A549 (cell line): ENCODE measurements around the gene SGCA. TPM values are rescaled to one million over a fixed set of nuclear protein-coding genes. Genes with fewer than 3 reads are reported as not detected.

Source experiments
- ATAC-seq, 2 experiments: fragments of 200-7000 bp in 1 of 2; fragments of >200 bp in 1 of 2; cut with Nextera tagmentation in 1 of 2; cut with Tn5 transposase in 1 of 2; 3 replicates each; pipeline versions ENCODE4 v1.8.0 to v1.9.1; 2018 to 2020; ENCODE audit warnings: mild to moderate bottlenecking in 1 of 2, moderate library complexity in 1 of 2
- CTCF ChIA-PET: fragments of 300-600 bp; sonication (Branson Sonifier 250); formaldehyde crosslinking; extraction: SDS; loops from one replicate; lab custom pipeline; 2021; ENCODE audit warnings: antibody characterized with exemption, inconsistent platforms; lab: Yijun Ruan, JAX
- POLR2A ChIA-PET: fragments of 350-600 bp; formaldehyde crosslinking; extraction: SDS; loops from one replicate; lab custom pipeline; 2021; ENCODE audit warnings: antibody characterized with exemption, inconsistent platforms; lab: Yijun Ruan, JAX
- DNase-seq, 2 experiments: peaks; one replicate each; pipeline versions ENCODE4 v3.0.0 to v3.0.0-alpha.2; 2011 to 2016; ENCODE audit warnings: low read depth in 1 of 2, low spot score in 1 of 2
- FAIRE-seq: peaks from 2 replicates; lab custom pipeline; 2011; peaks lifted over from hg19 to GRCh38; lab: Jason Lieb, UNC
- H3K27ac ChIP-seq, 2 experiments: fragments of >200 bp; sonication (Bioruptor Twin); formaldehyde crosslinking; 3 replicates each; pipeline ENCODE4 v1.5.1; 2016 to 2017
- H3K4me1 ChIP-seq: fragments of >200 bp; sonication (Bioruptor Twin); formaldehyde crosslinking; 3 replicates; pipeline ENCODE4 v1.6.1; 2016
- H3K4me2 ChIP-seq: fragments of >200 bp; sonication (Bioruptor Twin); formaldehyde crosslinking; 3 replicates; pipeline ENCODE4 v1.6.1; 2016
- H3K4me3 ChIP-seq: fragments of >200 bp; sonication (Bioruptor Twin); formaldehyde crosslinking; 3 replicates; pipeline ENCODE4 v1.5.1; 2016
- H3K9me3 ChIP-seq: fragments of >200 bp; sonication (Bioruptor Twin); formaldehyde crosslinking; 3 replicates; pipeline ENCODE4 v1.6.1; 2016
- CEBPB ChIP-seq, 2 experiments: fragments of >200 bp in 1 of 2; sonication (Bioruptor Twin) in 1 of 2; formaldehyde crosslinking in 1 of 2; IDR thresholded peaks; 2 replicates each; pipeline ENCODE4 v1.6.1; 2012 to 2016
- EHF ChIP-seq: fragments of 250-450 bp; sonication (Bioruptor Pico); IDR thresholded peaks from 2 replicates; pipeline ENCODE4 v1.5.0; 2020; ENCODE audit warnings: mild to moderate bottlenecking
- ELK1 ChIP-seq: fragments of 150-350 bp; IDR thresholded peaks from 2 replicates; pipeline ENCODE4 v1.6.1; 2014; ENCODE audit warnings: low read depth, mild to moderate bottlenecking, low read length
- FOSL2 ChIP-seq, 2 experiments: fragments of 450-650 bp in 1 of 2; fragments of >200 bp in 1 of 2; sonication (Bioruptor Twin) in 1 of 2; formaldehyde crosslinking; IDR thresholded peaks; 2 replicates each; pipeline versions ENCODE4 v1.5.0 to v1.6.1; 2016 to 2020; ENCODE audit warnings: mild to moderate bottlenecking in 1 of 2, moderate library complexity in 1 of 2
- FOXS1 ChIP-seq: fragments of 250-450 bp; sonication (Bioruptor Pico); IDR thresholded peaks from 2 replicates; pipeline ENCODE4 v1.5.0; 2020; ENCODE audit warnings: mild to moderate bottlenecking, moderate library complexity
- HDAC2 ChIP-seq: fragments of 200-600 bp; sonication (generic); IDR thresholded peaks from 2 replicates; pipeline ENCODE4 v1.6.1; 2016
- HMGXB4 ChIP-seq: fragments of 250-450 bp; sonication (Bioruptor Pico); IDR thresholded peaks from 2 replicates; pipeline ENCODE4 v1.5.0; 2021; ENCODE audit warnings: mild to moderate bottlenecking, moderate library complexity, borderline replicate concordance
- KDM5A ChIP-seq: fragments of 200-600 bp; sonication (generic); IDR thresholded peaks from 2 replicates; pipeline ENCODE4 v1.6.1; 2016; ENCODE audit warnings: antibody characterized with exemption, mild to moderate bottlenecking
- MAFK ChIP-seq: fragments of 450-650 bp; IDR thresholded peaks from 2 replicates; pipeline ENCODE4 v1.6.1; 2014; ENCODE audit not compliant: partially characterized antibody
- MAZ ChIP-seq: fragments of 150-350 bp; IDR thresholded peaks from 2 replicates; pipeline ENCODE4 v1.6.1; 2014; ENCODE audit warnings: antibody characterized with exemption, low read depth, low read length, borderline replicate concordance
- MYC ChIP-seq: IDR thresholded peaks from 2 replicates; pipeline ENCODE4 v1.6.1; 2012; ENCODE audit warnings: mild to moderate bottlenecking, inconsistent platforms, low read length, improper control_type of control experiment, borderline replicate concordance
- NFE2L2 ChIP-seq: fragments of 150-350 bp; conservative IDR thresholded peaks from 2 replicates; pipeline ENCODE4 v1.6.1; 2014; ENCODE audit warnings: low read length
- NPAS2 ChIP-seq: fragments of 250-450 bp; sonication (Bioruptor Pico); IDR thresholded peaks from 2 replicates; pipeline ENCODE4 v1.8.0; 2022; ENCODE audit warnings: mild to moderate bottlenecking, moderate library complexity, borderline replicate concordance
- REST ChIP-seq: fragments of 200-600 bp; sonication (generic); IDR thresholded peaks from 2 replicates; pipeline ENCODE4 v1.6.1; 2016; ENCODE audit warnings: antibody characterized with exemption, mild to moderate bottlenecking, moderate library complexity
- RFX5 ChIP-seq: fragments of 450-650 bp; IDR thresholded peaks from 2 replicates; pipeline ENCODE4 v1.7.1; 2014; ENCODE audit warnings: antibody characterized with exemption, mild to moderate bottlenecking, moderate library complexity
- SMC3 ChIP-seq: fragments of >200 bp; sonication (Bioruptor Twin); formaldehyde crosslinking; IDR thresholded peaks from 3 replicates; pipeline ENCODE4 v1.6.1; 2018; ENCODE audit warnings: inconsistent platforms
- TFCP2L1 ChIP-seq: fragments of 250-450 bp; sonication (Bioruptor Pico); IDR thresholded peaks from 2 replicates; pipeline ENCODE4 v1.5.0; 2021; ENCODE audit warnings: mild to moderate bottlenecking
- TP53 ChIP-seq: fragments of 250-450 bp; sonication (Bioruptor Pico); IDR thresholded peaks from 2 replicates; pipeline ENCODE4 v1.5.0; 2021; ENCODE audit warnings: mild to moderate bottlenecking, moderate library complexity
- USF2 ChIP-seq: fragments of 450-650 bp; IDR thresholded peaks from 2 replicates; pipeline ENCODE4 v1.6.1; 2014; ENCODE audit warnings: antibody characterized with exemption
- ZNF302 ChIP-seq: fragments of 250-450 bp; sonication (Bioruptor Pico); IDR thresholded peaks from 2 replicates; pipeline ENCODE4 v1.9.0; 2021; ENCODE audit warnings: inconsistent platforms, mild to moderate bottlenecking, moderate library complexity
- WGBS: methylation state at CpG from one replicate; pipeline ENCODE4 v1.1.6; 2017; ENCODE audit errors: missing lambda C conversion rate; 5-methylcytosine and 5-hydroxymethylcytosine counted together
- polyA plus RNA-seq, 4 experiments: library from polyadenylated mRNA; depleted of rRNA in 3 of 4; stranded (reverse); fragments of >200 nt; fragmentation: RNase III in 1 of 4; extraction: RNeasy Plus Mini Kit Qiagen cat#74134 plus additional on column Dnase treatment in 1 of 4; gene quantifications; 2 replicates in 3 of 4; 3 replicates in 1 of 4; pipeline ENCODE4 v1.2.3, GENCODE V29; 2011 to 2017

The SGCA gene
- polyA plus RNA-seq, 2 of the 4 experiments (the other 2 are of a cell fraction) = 0.44 to 3.4 TPM

- TF ChIP-seq EHF (CRISPR knock-in tag) (no peak), NPAS2 (CRISPR knock-in tag) (no peak), CEBPB (IDR thresholded peaks at IDR 0.05) (no peak), RFX5 (no peak), USF2 (no peak), NFE2L2 (no peak), MAZ (no peak)
- Histone ChIP-seq H3K4me3 (no peak overlapping the region), H3K9me3 (no peaks in the 10 kb centered on the region), H3K4me1 (peaks cover 63% of the 10 kb centered on the region), H3K27ac (peak overlapping the region; percentile 90 to 95), H3K4me2 (no peak overlapping the region)
- 95% methylated on average over 4 of the region's 4 CpGs for WGBS
- ChIA-PET CTCF (interaction anchor here (2.1 to 4.0 kb wide), 3 partner anchors 9 to 62 kb away, joined by 8 to 41 read pairs (median 25); no protein-coding TSS in a partner anchor), POLR2A (no interaction called here)
- ATAC-seq (no peak), DNase-seq (no peak), FAIRE-seq (no peak)
Measured at GRCh38 chr17:50180111-50180510, 14.3 kb downstream of the SGCA start.

- peaks cover 58% of the 10 kb centered on the region for H3K4me1 ChIP-seq
- no peak for FAIRE-seq
- WGBS = 90% methylated on average over 12 of the region's 12 CpGs
- H3K27ac ChIP-seq = peak overlapping the region; percentile 21 to 95; a peak in 4 of 6 replicates
- no peak for DNase-seq
- ChIA-PET POLR2A (no interaction called here), CTCF (interaction anchor here (2.1 to 4.0 kb wide), 5 partner anchors 10 to 63 kb away, joined by 8 to 41 read pairs (median 18); partner anchors contain the start of gene COL1A1)
- H3K4me3 ChIP-seq = no peak overlapping the region
- H3K9me3 ChIP-seq = no peaks in the 10 kb centered on the region
- TF ChIP-seq TFCP2L1 = no peak
- TF ChIP-seq MYC = no peak
- no peak for TF ChIP-seq FOXS1 (CRISPR knock-in tag)
- no peak for ATAC-seq
- H3K4me2 ChIP-seq = no peak overlapping the region
Measured at GRCh38 chr17:50180620-50181019, 14.8 kb downstream of the SGCA start.

- Histone ChIP-seq H3K27ac (peak overlapping the region; percentile 21 to 95; a peak in 3 of 6 replicates), H3K4me3 (no peak overlapping the region), H3K4me1 (peaks cover 53% of the 10 kb centered on the region), H3K4me2 (no peak overlapping the region), H3K9me3 (no peaks in the 10 kb centered on the region)
- ChIA-PET CTCF (interaction anchor here (1.1 to 4.0 kb wide), 8 partner anchors 11 to 86 kb away, joined by 3 to 41 read pairs (median 10); partner anchors contain the start of genes COL1A1 and PDK2), POLR2A (no interaction called here)
- 92% methylated on average over 13 of the region's 13 CpGs for WGBS
- no peak for ATAC-seq
- TF ChIP-seq REST = no peak
- no peak for DNase-seq
- FAIRE-seq = no peak
Measured at GRCh38 chr17:50181144-50181543, 15.3 kb downstream of the SGCA start.

GRCh38 chr17:50181591-50182560, 16.1 kb downstream of the SGCA start:
- ATAC-seq (no peak), FAIRE-seq (peak; percentile 28), DNase-seq (no peak)
- POLR2A ChIA-PET = no interaction called here
- peak overlapping the region; percentile 21 to 95; a peak in 2 of 6 replicates for H3K27ac ChIP-seq
- H3K4me3 ChIP-seq = no peak overlapping the region
- TF ChIP-seq HDAC2 = no peak
- no peak for TF ChIP-seq ELK1
- no peak for TF ChIP-seq FOSL2 (IDR thresholded peaks at IDR 0.05)
- TF ChIP-seq FOSL2 (CRISPR knock-in tag; IDR thresholded peaks at IDR 0.05) = no peak
- TF ChIP-seq TP53 (CRISPR knock-in tag) = no peak
- no peak for TF ChIP-seq KDM5A
- no peak for TF ChIP-seq SMC3
- no peak for TF ChIP-seq ZNF302 (CRISPR knock-in tag)
- TF ChIP-seq MAFK = no peak
- no peak for TF ChIP-seq HMGXB4
- no peak for TF ChIP-seq MAZ
- no peaks in the 10 kb centered on the region for H3K9me3 ChIP-seq
- CTCF ChIA-PET = interaction anchor here (1.1 to 4.0 kb wide), 8 partner anchors 10 to 86 kb away, joined by 3 to 41 read pairs (median 10); partner anchors contain the start of genes COL1A1 and PDK2
- peaks cover 45% of the 10 kb centered on the region for H3K4me1 ChIP-seq
- no peak overlapping the region for H3K4me2 ChIP-seq
- 80% methylated on average over 12 of the region's 12 CpGs for WGBS
